SK-N-SH (cell line): ENCODE results near the gene LSM4. TPM values are rescaled to one million over a fixed set of nuclear protein-coding genes. Genes with fewer than 3 reads are reported as not detected.

Experiments used
- CTCF ChIA-PET: fragments of 300-600, 350-600 bp; formaldehyde crosslinking; extraction: SDS; loops from one replicate; lab custom pipeline; 2021; lab: Yijun Ruan, JAX
- POLR2A ChIA-PET: fragments of 350-600 bp; sonication (Branson Sonifier 250); formaldehyde crosslinking; extraction: SDS; loops from one replicate; lab custom pipeline; 2020; ENCODE audit warnings: antibody characterized with exemption, inconsistent platforms; lab: Yijun Ruan, JAX
- DNase-seq: peaks from one replicate; pipeline ENCODE4 v3.0.0; 2012
- H2AFZ ChIP-seq: fragments of 200-600 bp; sonication (generic); 2 replicates; pipeline ENCODE4 v1.8.1; 2016; ENCODE audit warnings: antibody characterized with exemption, mild to moderate bottlenecking, low read depth
- H3F3A ChIP-seq: fragments of 200-600 bp; sonication (generic); replicated peaks from 2 replicates; pipeline ENCODE3; 2016; ENCODE audit warnings: antibody characterized with exemption, mild to moderate bottlenecking; ENCODE audit not compliant: insufficient read depth
- H3K27ac ChIP-seq, 2 experiments: fragments of 200-500 bp in 1 of 2; fragments of 200-600 bp in 1 of 2; sonication (Bioruptor generic) in 1 of 2; sonication (generic), shearing (Covaris generic) in 1 of 2; 2 replicates each; pipeline versions ENCODE4 v1.5.1 to v1.6.1; 2014 to 2016; ENCODE audit warnings: low read depth in 2 of 2, inconsistent platforms in 1 of 2, low read length in 1 of 2, mild to moderate bottlenecking in 1 of 2, mixed read lengths in 1 of 2
- H3K27me3 ChIP-seq: fragments of 200-600 bp; sonication (generic), shearing (Covaris generic); 2 replicates; pipeline ENCODE4 v1.6.1; 2016; ENCODE audit warnings: mixed run types; ENCODE audit not compliant: insufficient read depth
- H3K36me3 ChIP-seq, 2 experiments: fragments of 200-500 bp in 1 of 2; fragments of 200-600 bp in 1 of 2; sonication (Bioruptor generic) in 1 of 2; sonication (generic) in 1 of 2; replicated peaks in 1 of 2; 2 replicates each; pipeline versions ENCODE3 to v1.5.1; 2014 to 2016; ENCODE audit warnings: low read length in 1 of 2, mild to moderate bottlenecking in 1 of 2; ENCODE audit not compliant: insufficient read depth in 2 of 2, control insufficient read depth in 1 of 2
- H3K4me1 ChIP-seq, 2 experiments: fragments of 200-500 bp in 1 of 2; fragments of 200-600 bp in 1 of 2; sonication (Bioruptor generic) in 1 of 2; sonication (generic), shearing (Covaris generic) in 1 of 2; 2 replicates each; pipeline versions ENCODE4 v1.5.1 to v1.6.1; 2014 to 2016; ENCODE audit warnings: low read depth in 1 of 2, low read length in 1 of 2, mixed run types in 1 of 2; ENCODE audit not compliant: insufficient read depth in 2 of 2, control insufficient read depth in 1 of 2
- H3K4me2 ChIP-seq: fragments of 200-600 bp; sonication (generic), shearing (Covaris generic); 2 replicates; pipeline ENCODE4 v1.6.1; 2017; ENCODE audit warnings: mixed run types
- H3K4me3 ChIP-seq, 2 experiments: fragments of 200-500 bp in 1 of 2; fragments of 200-600 bp in 1 of 2; sonication (Bioruptor generic) in 1 of 2; sonication (generic), shearing (Covaris generic) in 1 of 2; 2 replicates each; pipeline versions ENCODE4 v1.5.1 to v1.8.1; 2014 to 2016; ENCODE audit warnings: low read depth in 2 of 2, inconsistent platforms in 1 of 2, low read length in 1 of 2, mild to moderate bottlenecking in 1 of 2, mixed read lengths in 1 of 2, moderate library complexity in 1 of 2
- H3K79me2 ChIP-seq: fragments of 200-600 bp; sonication (generic); 2 replicates; pipeline ENCODE4 v1.8.1; 2017; ENCODE audit warnings: mild to moderate bottlenecking; ENCODE audit not compliant: insufficient read depth
- H3K9ac ChIP-seq: fragments of 200-600 bp; sonication (generic); 2 replicates; pipeline ENCODE4 v1.6.1; 2017; ENCODE audit warnings: mixed run types
- H3K9me2 ChIP-seq: fragments of 200-600 bp; sonication (generic); 2 replicates; pipeline ENCODE4 v1.6.1; 2017; ENCODE audit warnings: mixed run types
- H3K9me3 ChIP-seq: fragments of 200-600 bp; sonication (generic); 2 replicates; pipeline ENCODE4 v1.6.1; 2017; ENCODE audit warnings: mixed run types, mild to moderate bottlenecking, moderate library complexity
- H4K20me1 ChIP-seq: fragments of 200-600 bp; sonication (generic); 2 replicates; pipeline ENCODE4 v1.6.1; 2017; ENCODE audit warnings: mild to moderate bottlenecking, mixed run types; ENCODE audit not compliant: insufficient read depth
- CHD2 ChIP-seq: fragments of 150-350 bp; IDR thresholded peaks from 2 replicates; pipeline ENCODE4 v1.6.1; 2018; ENCODE audit warnings: low read length; ENCODE audit not compliant: partially characterized antibody
- EP300 ChIP-seq, 2 experiments: IDR thresholded peaks; 2 replicates each; pipeline versions ENCODE4 v1.4.0 to v1.6.1; 2012; ENCODE audit warnings: borderline replicate concordance in 1 of 2, low read depth in 1 of 2, low read length in 1 of 2
- GABPA ChIP-seq: IDR thresholded peaks from 2 replicates; pipeline ENCODE4 v1.4.0; 2012; ENCODE audit warnings: low read depth, mild to moderate bottlenecking
- MEF2A ChIP-seq: IDR thresholded peaks from 2 replicates; pipeline ENCODE4 v1.4.0; 2012; ENCODE audit warnings: low read depth, borderline replicate concordance
- MXI1 ChIP-seq: IDR thresholded peaks from 2 replicates; pipeline ENCODE4 v1.6.1; 2012; ENCODE audit warnings: mild to moderate bottlenecking, low read depth, low read length, improper control_type of control experiment
- PBX3 ChIP-seq: IDR thresholded peaks from 2 replicates; pipeline ENCODE4; 2012
- RCOR1 ChIP-seq: fragments of 150-350 bp; IDR thresholded peaks from 2 replicates; pipeline ENCODE4 v1.6.1; 2017; ENCODE audit warnings: antibody characterized with exemption, low read length
- REST ChIP-seq: IDR thresholded peaks from 2 replicates; pipeline ENCODE4 v1.6.1; 2012; ENCODE audit warnings: mild to moderate bottlenecking, low read depth, low read length, moderate library complexity
- RFX5 ChIP-seq: IDR thresholded peaks from 2 replicates; pipeline ENCODE4 v1.6.1; 2012; ENCODE audit warnings: mild to moderate bottlenecking, improper control_type of control experiment, low read length
- RXRA ChIP-seq: IDR thresholded peaks from 2 replicates; pipeline ENCODE4 v1.4.0; 2012; ENCODE audit warnings: low read depth, mild to moderate bottlenecking, borderline replicate concordance
- SIN3A ChIP-seq: IDR thresholded peaks from 2 replicates; pipeline ENCODE4 v1.6.1; 2012; ENCODE audit warnings: low read depth, mild to moderate bottlenecking, low read length, moderate library complexity, borderline replicate concordance
- TCF12 ChIP-seq: IDR thresholded peaks from 2 replicates; pipeline ENCODE4 v1.4.0; 2012
- TEAD4 ChIP-seq: IDR thresholded peaks from 2 replicates; pipeline ENCODE4 v1.4.0; 2012; ENCODE audit warnings: mild to moderate bottlenecking, borderline replicate concordance; ENCODE audit not compliant: insufficient read depth
- USF1 ChIP-seq: IDR thresholded peaks from 2 replicates; pipeline ENCODE4 v1.4.0; 2012; ENCODE audit warnings: low read depth, borderline replicate concordance
- WGBS: methylation state at CpG from one replicate; pipeline ENCODE4 v1.1.6; 2017; ENCODE audit warnings: low lambda C conversion rate; 5-methylcytosine and 5-hydroxymethylcytosine counted together
- polyA plus RNA-seq, 3 experiments: library from polyadenylated mRNA; depleted of rRNA; stranded (reverse); fragments of >200 nt; gene quantifications; 2 replicates each; pipeline ENCODE4 v1.2.3, GENCODE V29; 2012

LSM4 gene
- polyA plus RNA-seq, 1 of the 3 experiments (the other 2 are of a cell fraction) = 277 TPM

- H3K79me2 ChIP-seq = no peaks in the 10 kb centered on the region
- no peak overlapping the region for H3K4me2 ChIP-seq
- H3K27ac ChIP-seq = no peak overlapping the region
- no peak overlapping the region for H3K9ac ChIP-seq
- H3K9me3 ChIP-seq = no peaks in the 10 kb centered on the region
- no peak overlapping the region for H2AFZ ChIP-seq
- no peaks in the 10 kb centered on the region for H3K9me2 ChIP-seq
- WGBS = 89% methylated on average over 6 of the region's 7 CpGs
- CTCF ChIA-PET = interaction anchor here (1.9 to 9.3 kb wide), 4 partner anchors 11 to 73 kb away, joined by 7 to 217 read pairs (median 74); partner anchors contain the start of genes GDF15 and SSBP4
- H3F3A ChIP-seq = peaks cover 5% of the 10 kb centered on the region
- no peak for DNase-seq
- H3K4me1 ChIP-seq = no peaks in the 10 kb centered on the region
- H3K36me3 ChIP-seq = peaks cover 0 to under 1% of the 10 kb centered on the region in 2 experiments
- no peak for TF ChIP-seq EP300 (IDR thresholded peaks at IDR 0.05; ENCODE audit: borderline replicate concordance in 1 of 2, low read depth in 1 of 2, low read length in 1 of 2)
- TF ChIP-seq PBX3 = no peak
- TF ChIP-seq TEAD4 = no peak
- TF ChIP-seq MXI1 = no peak
- TF ChIP-seq REST = no peak
- no peak for TF ChIP-seq GABPA
- TF ChIP-seq USF1 = no peak
- TF ChIP-seq RCOR1 = no peak
- TF ChIP-seq RXRA = no peak
- no peak for TF ChIP-seq TCF12
- no peak for TF ChIP-seq SIN3A
- no peak for TF ChIP-seq MEF2A
- TF ChIP-seq CHD2 = no peak
- no peak for TF ChIP-seq RFX5
- TF ChIP-seq, all 33 proteins: peak for 0
- POLR2A ChIA-PET = interaction anchor here (0.7 kb wide), 1 partner anchor 11 kb away, joined by 5 read pairs; no protein-coding TSS in a partner anchor
- H3K4me3 ChIP-seq = no peak overlapping the region
- H4K20me1 ChIP-seq = no peaks in the 10 kb centered on the region
- no peaks in the 10 kb centered on the region for H3K27me3 ChIP-seq
Measured at GRCh38 chr19:18351544-18351943, 28.7 kb upstream of the LSM4 start.
